ENCODE results near the gene ZNF888.

The ZNF888 gene

GRCh38 chr19:52922841-52923777, at the start of gene ZNF888:
ZNF888 (minus strand) TSS chr19:52923428; CDS start chr19:52917873, 5,555 bp downstream.
- H3K27ac ChIP-seq (ENCODE audit: extremely low read depth, low read depth, low read length) = no peak within 1 kb of the TSS
- H3K36me3 ChIP-seq (ENCODE audit: control insufficient read depth in 2 of 2, insufficient read depth in 1 of 2, low read length in 2 of 2) = no peaks in the 10 kb centered on the region
- H3K4me3 ChIP-seq (ENCODE audit: low read depth, low read length) = peak within 1 kb of the TSS; percentile 72
- ChIA-PET CTCF (no interaction called here), POLR2A (no interaction called here)
- TF ChIP-seq, protein P1, sequence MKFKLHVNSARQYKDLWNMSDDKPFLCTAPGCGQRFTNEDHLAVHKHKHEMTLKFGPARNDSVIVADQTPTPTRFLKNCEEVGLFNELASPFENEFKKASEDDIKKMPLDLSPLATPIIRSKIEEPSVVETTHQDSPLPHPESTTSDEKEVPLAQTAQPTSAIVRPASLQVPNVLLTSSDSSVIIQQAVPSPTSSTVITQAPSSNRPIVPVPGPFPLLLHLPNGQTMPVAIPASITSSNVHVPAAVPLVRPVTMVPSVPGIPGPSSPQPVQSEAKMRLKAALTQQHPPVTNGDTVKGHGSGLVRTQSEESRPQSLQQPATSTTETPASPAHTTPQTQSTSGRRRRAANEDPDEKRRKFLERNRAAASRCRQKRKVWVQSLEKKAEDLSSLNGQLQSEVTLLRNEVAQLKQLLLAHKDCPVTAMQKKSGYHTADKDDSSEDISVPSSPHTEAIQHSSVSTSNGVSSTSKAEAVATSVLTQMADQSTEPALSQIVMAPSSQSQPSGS (tag by site-specific recombination; IDR thresholded peaks at IDR 0.05; ENCODE audit: low read depth) = no peak
- TF ChIP-seq SP2 (tag by site-specific recombination; IDR thresholded peaks at IDR 0.05) (peak; percentile 61), ZNF335 (tag by site-specific recombination; conservative IDR thresholded peaks at IDR 0.05) (peak; percentile 44; the same call in 1 of the 2 replicates), ZNF776 (tag by site-specific recombination; IDR thresholded peaks at IDR 0.05; ENCODE audit: borderline replicate concordance) (no peak), SCRT2 (tag by site-specific recombination; IDR thresholded peaks at IDR 0.05) (peak; percentile 61), ZNF76 (tag by site-specific recombination; IDR thresholded peaks at IDR 0.05; ENCODE audit: borderline replicate concordance, low read depth) (peak; percentile 32; the same call in 1 of the 2 replicates), ZNF133 (tag by site-specific recombination; IDR thresholded peaks at IDR 0.05) (no peak), ZBTB20 (tag by site-specific recombination; IDR thresholded peaks at IDR 0.05) (peak; percentile 47), ZNF843 (tag by site-specific recombination; IDR thresholded peaks at IDR 0.05) (no peak), SP3 (tag by site-specific recombination; IDR thresholded peaks at IDR 0.05) (0 out of 2 replicates have a peak, but pooled peaks have one; percentile 53), ZNF140 (tag by site-specific recombination; IDR thresholded peaks at IDR 0.05) (no peak), ZSCAN30 (tag by site-specific recombination; IDR thresholded peaks at IDR 0.05) (no peak), BCL6B (tag by site-specific recombination; IDR thresholded peaks at IDR 0.05) (no peak), KLF8 (tag by site-specific recombination; IDR thresholded peaks at IDR 0.05) (peak; percentile 76), KLF1 (tag by site-specific recombination; IDR thresholded peaks at IDR 0.05) (peak; percentile 89), KLF9 (tag by site-specific recombination; IDR thresholded peaks at IDR 0.05; ENCODE audit: low read depth) (peak; percentile 35; the same call in 1 of the 2 replicates), ZNF792 (tag by site-specific recombination; IDR thresholded peaks at IDR 0.05) (0 out of 2 replicates have a peak, but pooled peaks have one; percentile 54), ZBTB21 (tag by site-specific recombination; IDR thresholded peaks at IDR 0.05) (no peak), ZXDB (tag by site-specific recombination; IDR thresholded peaks at IDR 0.05) (peak; percentile 34; the same call in 1 of the 2 replicates)
- TF ChIP-seq, protein P2, sequence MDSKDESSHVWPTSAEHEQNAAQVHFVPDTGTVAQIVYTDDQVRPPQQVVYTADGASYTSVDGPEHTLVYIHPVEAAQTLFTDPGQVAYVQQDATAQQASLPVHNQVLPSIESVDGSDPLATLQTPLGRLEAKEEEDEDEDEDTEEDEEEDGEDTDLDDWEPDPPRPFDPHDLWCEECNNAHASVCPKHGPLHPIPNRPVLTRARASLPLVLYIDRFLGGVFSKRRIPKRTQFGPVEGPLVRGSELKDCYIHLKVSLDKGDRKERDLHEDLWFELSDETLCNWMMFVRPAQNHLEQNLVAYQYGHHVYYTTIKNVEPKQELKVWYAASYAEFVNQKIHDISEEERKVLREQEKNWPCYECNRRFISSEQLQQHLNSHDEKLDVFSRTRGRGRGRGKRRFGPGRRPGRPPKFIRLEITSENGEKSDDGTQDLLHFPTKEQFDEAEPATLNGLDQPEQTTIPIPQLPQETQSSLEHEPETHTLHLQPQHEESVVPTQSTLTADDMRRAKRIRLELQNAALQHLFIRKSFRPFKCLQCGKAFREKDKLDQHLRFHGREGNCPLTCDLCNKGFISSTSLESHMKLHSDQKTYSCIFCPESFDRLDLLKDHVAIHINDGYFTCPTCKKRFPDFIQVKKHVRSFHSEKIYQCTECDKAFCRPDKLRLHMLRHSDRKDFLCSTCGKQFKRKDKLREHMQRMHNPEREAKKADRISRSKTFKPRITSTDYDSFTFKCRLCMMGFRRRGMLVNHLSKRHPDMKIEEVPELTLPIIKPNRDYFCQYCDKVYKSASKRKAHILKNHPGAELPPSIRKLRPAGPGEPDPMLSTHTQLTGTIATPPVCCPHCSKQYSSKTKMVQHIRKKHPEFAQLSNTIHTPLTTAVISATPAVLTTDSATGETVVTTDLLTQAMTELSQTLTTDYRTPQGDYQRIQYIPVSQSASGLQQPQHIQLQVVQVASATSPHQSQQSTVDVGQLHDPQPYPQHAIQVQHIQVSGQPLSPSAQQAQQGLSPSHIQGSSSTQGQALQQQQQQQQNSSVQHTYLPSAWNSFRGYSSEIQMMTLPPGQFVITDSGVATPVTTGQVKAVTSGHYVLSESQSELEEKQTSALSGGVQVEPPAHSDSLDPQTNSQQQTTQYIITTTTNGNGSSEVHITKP (tag by site-specific recombination; IDR thresholded peaks at IDR 0.05) = peak; percentile 58
- TF ChIP-seq, protein P3, sequence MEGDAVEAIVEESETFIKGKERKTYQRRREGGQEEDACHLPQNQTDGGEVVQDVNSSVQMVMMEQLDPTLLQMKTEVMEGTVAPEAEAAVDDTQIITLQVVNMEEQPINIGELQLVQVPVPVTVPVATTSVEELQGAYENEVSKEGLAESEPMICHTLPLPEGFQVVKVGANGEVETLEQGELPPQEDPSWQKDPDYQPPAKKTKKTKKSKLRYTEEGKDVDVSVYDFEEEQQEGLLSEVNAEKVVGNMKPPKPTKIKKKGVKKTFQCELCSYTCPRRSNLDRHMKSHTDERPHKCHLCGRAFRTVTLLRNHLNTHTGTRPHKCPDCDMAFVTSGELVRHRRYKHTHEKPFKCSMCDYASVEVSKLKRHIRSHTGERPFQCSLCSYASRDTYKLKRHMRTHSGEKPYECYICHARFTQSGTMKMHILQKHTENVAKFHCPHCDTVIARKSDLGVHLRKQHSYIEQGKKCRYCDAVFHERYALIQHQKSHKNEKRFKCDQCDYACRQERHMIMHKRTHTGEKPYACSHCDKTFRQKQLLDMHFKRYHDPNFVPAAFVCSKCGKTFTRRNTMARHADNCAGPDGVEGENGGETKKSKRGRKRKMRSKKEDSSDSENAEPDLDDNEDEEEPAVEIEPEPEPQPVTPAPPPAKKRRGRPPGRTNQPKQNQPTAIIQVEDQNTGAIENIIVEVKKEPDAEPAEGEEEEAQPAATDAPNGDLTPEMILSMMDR (tag by site-specific recombination; IDR thresholded peaks at IDR 0.05) = no peak
- TF ChIP-seq, protein P4, sequence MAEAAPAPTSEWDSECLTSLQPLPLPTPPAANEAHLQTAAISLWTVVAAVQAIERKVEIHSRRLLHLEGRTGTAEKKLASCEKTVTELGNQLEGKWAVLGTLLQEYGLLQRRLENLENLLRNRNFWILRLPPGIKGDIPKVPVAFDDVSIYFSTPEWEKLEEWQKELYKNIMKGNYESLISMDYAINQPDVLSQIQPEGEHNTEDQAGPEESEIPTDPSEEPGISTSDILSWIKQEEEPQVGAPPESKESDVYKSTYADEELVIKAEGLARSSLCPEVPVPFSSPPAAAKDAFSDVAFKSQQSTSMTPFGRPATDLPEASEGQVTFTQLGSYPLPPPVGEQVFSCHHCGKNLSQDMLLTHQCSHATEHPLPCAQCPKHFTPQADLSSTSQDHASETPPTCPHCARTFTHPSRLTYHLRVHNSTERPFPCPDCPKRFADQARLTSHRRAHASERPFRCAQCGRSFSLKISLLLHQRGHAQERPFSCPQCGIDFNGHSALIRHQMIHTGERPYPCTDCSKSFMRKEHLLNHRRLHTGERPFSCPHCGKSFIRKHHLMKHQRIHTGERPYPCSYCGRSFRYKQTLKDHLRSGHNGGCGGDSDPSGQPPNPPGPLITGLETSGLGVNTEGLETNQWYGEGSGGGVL (tag by site-specific recombination; IDR thresholded peaks at IDR 0.05) = no peak
- TF ChIP-seq, protein P5, sequence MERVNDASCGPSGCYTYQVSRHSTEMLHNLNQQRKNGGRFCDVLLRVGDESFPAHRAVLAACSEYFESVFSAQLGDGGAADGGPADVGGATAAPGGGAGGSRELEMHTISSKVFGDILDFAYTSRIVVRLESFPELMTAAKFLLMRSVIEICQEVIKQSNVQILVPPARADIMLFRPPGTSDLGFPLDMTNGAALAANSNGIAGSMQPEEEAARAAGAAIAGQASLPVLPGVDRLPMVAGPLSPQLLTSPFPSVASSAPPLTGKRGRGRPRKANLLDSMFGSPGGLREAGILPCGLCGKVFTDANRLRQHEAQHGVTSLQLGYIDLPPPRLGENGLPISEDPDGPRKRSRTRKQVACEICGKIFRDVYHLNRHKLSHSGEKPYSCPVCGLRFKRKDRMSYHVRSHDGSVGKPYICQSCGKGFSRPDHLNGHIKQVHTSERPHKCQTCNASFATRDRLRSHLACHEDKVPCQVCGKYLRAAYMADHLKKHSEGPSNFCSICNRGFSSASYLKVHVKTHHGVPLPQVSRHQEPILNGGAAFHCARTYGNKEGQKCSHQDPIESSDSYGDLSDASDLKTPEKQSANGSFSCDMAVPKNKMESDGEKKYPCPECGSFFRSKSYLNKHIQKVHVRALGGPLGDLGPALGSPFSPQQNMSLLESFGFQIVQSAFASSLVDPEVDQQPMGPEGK (tag by site-specific recombination; IDR thresholded peaks at IDR 0.05) = 0 out of 2 replicates have a peak, but pooled peaks have one; percentile 11
- H3K9me3 ChIP-seq (ENCODE audit: control insufficient read depth, insufficient read depth, low read depth, low read length) = no peaks in the 10 kb centered on the region
- no peaks in the 10 kb centered on the region for H3K4me1 ChIP-seq (ENCODE audit: control insufficient read depth, insufficient read depth, low read length)
